SHP77 (cell line): ENCODE measurements around the gene RSPH10B2.
"Not testable (repeated sequence)": the region's sequence is repeated elsewhere in the genome, so short reads cannot be mapped to it uniquely, and the experiment has no call there.

Source experiments
- DNase-seq, 2 experiments: peaks; one replicate each; lab custom pipeline; 2025; lab: John Stamatoyannopoulos, UW

Gene RSPH10B2

DNA sequence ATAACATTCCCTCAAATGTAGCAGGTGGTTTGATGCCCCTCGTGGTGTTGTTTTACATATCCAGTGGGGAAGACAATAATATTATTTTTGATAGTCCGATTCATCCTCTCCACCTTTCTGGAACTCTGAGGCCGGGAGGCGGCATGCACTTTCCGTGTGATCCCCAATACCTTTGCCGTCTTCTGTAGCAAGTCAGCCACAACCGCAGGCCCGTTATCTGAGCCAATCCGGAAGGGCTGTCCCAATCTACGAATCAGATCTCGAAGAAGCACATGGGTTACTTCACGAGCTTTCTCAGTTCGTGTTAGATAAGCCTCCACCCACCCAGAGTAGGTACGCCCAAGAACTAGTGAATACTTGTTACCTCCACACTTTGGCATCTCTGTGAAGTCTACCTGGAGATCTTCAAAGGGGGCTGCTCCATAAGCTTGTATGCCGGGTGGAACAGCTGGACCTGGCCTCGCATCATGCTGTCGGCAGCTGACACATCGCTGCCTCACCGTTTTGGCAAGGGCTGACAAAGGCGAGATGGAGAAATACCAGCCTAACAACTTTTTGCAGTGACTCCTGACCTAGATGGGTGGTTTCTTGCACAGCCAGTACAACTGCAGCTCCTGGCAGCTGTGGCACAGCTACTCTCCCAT is 88.5 kb downstream of the RSPH10B2 start:
- DNase-seq: not testable (repeated sequence)

GRCh38 chr7:6843092-6843491 is 89.2 kb downstream of the RSPH10B2 start:
- DNase-seq: not testable (repeated sequence)

GRCh38 chr7:6843654-6844053 is 89.8 kb downstream of the RSPH10B2 start:
- DNase-seq: not testable (repeated sequence)

- DNase-seq: not testable (repeated sequence)
These were observed 92.1 kb downstream of the RSPH10B2 start for GRCh38 chr7:6845971-6846449.

- DNase-seq: not testable (repeated sequence)
These were observed 93.8 kb downstream of the RSPH10B2 start for GRCh38 chr7:6847751-6848150.
